IMR-90 (cell line): ENCODE measurements around the gene POLR2J. TPM values are rescaled to one million over a fixed set of nuclear protein-coding genes. Genes with fewer than 3 reads are reported as not detected.
"Not testable (repeated sequence)": the region's sequence is repeated elsewhere in the genome, so short reads cannot be mapped to it uniquely, and the experiment has no call there.

Experiments used
- ATAC-seq: fragments of 200-7000 bp; cut with Tn5 transposase; 2 replicates; pipeline ENCODE4 v1.9.1; 2020; ENCODE audit warnings: low read depth, mild to moderate bottlenecking, moderate library complexity
- BruUV-seq: library from RNA; stranded (reverse); fragments of 400-500 nt; replicated peaks from 2 replicates; lab custom pipeline; 2021; lab: Mats Ljungman, UMichigan
- CTCF ChIA-PET: fragments of 300-600 bp; formaldehyde crosslinking; extraction: SDS; loops from one replicate; lab custom pipeline; 2021; ENCODE audit warnings: antibody characterized with exemption; lab: Yijun Ruan, JAX
- POLR2A ChIA-PET: fragments of 300-600 bp; sonication (Branson Sonifier 250); formaldehyde crosslinking; loops from one replicate; lab custom pipeline; 2022; ENCODE audit warnings: antibody characterized with exemption; ENCODE audit not compliant: unreplicated experiment; lab: Charles Lee
- DNase-seq: peaks from one replicate; pipeline ENCODE4 v3.0.0; 2013
- H2AFZ ChIP-seq: replicated peaks from 2 replicates; pipeline ENCODE3; 2013; ENCODE audit warnings: low read length, mild to moderate bottlenecking; ENCODE audit not compliant: poor library complexity
- H2AK5ac ChIP-seq: 2 replicates; pipeline ENCODE4 v1.6.1; 2013; ENCODE audit warnings: low read depth, low read length, inconsistent platforms
- H2AK9ac ChIP-seq: replicated peaks from 2 replicates; pipeline ENCODE3; 2013; ENCODE audit warnings: mild to moderate bottlenecking, low read depth, low read length, moderate library complexity; ENCODE audit not compliant: poor library complexity
- H2BK120ac ChIP-seq: 2 replicates; pipeline ENCODE4 v1.6.1; 2013; ENCODE audit warnings: low read depth, low read length, inconsistent platforms
- H2BK15ac ChIP-seq: 3 replicates; pipeline ENCODE4 v1.6.1; 2013; ENCODE audit warnings: low read depth, low read length, inconsistent platforms
- H2BK20ac ChIP-seq: 2 replicates; pipeline ENCODE4 v1.6.1; 2013; ENCODE audit warnings: low read depth, mild to moderate bottlenecking, inconsistent platforms, low read length, moderate library complexity
- H2BK5ac ChIP-seq: 2 replicates; pipeline ENCODE4 v1.6.1; 2013; ENCODE audit warnings: mild to moderate bottlenecking, low read depth, low read length, inconsistent platforms; ENCODE audit not compliant: poor library complexity, severe bottlenecking
- H3K14ac ChIP-seq: replicated peaks from 2 replicates; pipeline ENCODE4 v1.6.1; 2013; ENCODE audit warnings: low read depth, low read length, inconsistent platforms
- H3K18ac ChIP-seq: 2 replicates; pipeline ENCODE4 v1.6.1; 2013; ENCODE audit warnings: low read depth, low read length, control low read depth
- H3K23ac ChIP-seq: 2 replicates; pipeline ENCODE4 v1.6.1; 2013; ENCODE audit warnings: low read depth, low read length, inconsistent platforms
- H3K27ac ChIP-seq: 2 replicates; pipeline ENCODE4 v1.5.1; 2013; ENCODE audit warnings: mild to moderate bottlenecking, control low read depth, low read length; ENCODE audit not compliant: insufficient read depth
- H3K27me3 ChIP-seq: 2 replicates; pipeline ENCODE4 v1.6.1; 2013; ENCODE audit warnings: low read length; ENCODE audit not compliant: control insufficient read depth, insufficient read depth
- H3K36me3 ChIP-seq: 2 replicates; pipeline ENCODE4 v1.6.1; 2013; ENCODE audit warnings: low read length, mixed read lengths; ENCODE audit not compliant: control insufficient read depth, insufficient read depth
- H3K4ac ChIP-seq: 2 replicates; pipeline ENCODE4 v1.6.1; 2013; ENCODE audit warnings: low read depth, low read length, inconsistent platforms
- H3K4me1 ChIP-seq: 2 replicates; pipeline ENCODE4 v1.6.1; 2013; ENCODE audit warnings: low read length, mixed read lengths; ENCODE audit not compliant: control insufficient read depth, insufficient read depth
- H3K4me2 ChIP-seq: 2 replicates; pipeline ENCODE4 v1.6.1; 2013; ENCODE audit warnings: low read depth, mild to moderate bottlenecking, control low read depth, low read length, moderate library complexity
- H3K4me3 ChIP-seq: 2 replicates; pipeline ENCODE4 v1.5.1; 2013; ENCODE audit warnings: low read depth, mild to moderate bottlenecking, control low read depth, low read length, moderate library complexity; ENCODE audit not compliant: insufficient read depth
- H3K56ac ChIP-seq: 2 replicates; pipeline ENCODE4 v1.6.1; 2013; ENCODE audit warnings: low read length, inconsistent platforms; ENCODE audit not compliant: insufficient read depth; ENCODE audit errors: extremely low read depth
- H3K79me1 ChIP-seq, 2 experiments: 2 replicates each; pipeline ENCODE4 v1.6.1; 2013; ENCODE audit warnings: low read length in 2 of 2, inconsistent platforms in 1 of 2, low read depth in 1 of 2
- H3K9ac ChIP-seq: 2 replicates; pipeline ENCODE4 v1.6.1; 2013; ENCODE audit warnings: low read depth, low read length, control low read depth
- H3K9me1 ChIP-seq: 2 replicates; pipeline ENCODE4 v1.6.1; 2013; ENCODE audit warnings: low read length, inconsistent platforms; ENCODE audit not compliant: insufficient read depth
- H3K9me3 ChIP-seq: 2 replicates; pipeline ENCODE4 v1.6.1; 2013; ENCODE audit warnings: low read length; ENCODE audit not compliant: control insufficient read depth, insufficient read depth
- H4K20me1 ChIP-seq: 2 replicates; pipeline ENCODE4 v1.6.1; 2013; ENCODE audit warnings: low read length, inconsistent platforms; ENCODE audit not compliant: insufficient read depth
- H4K5ac ChIP-seq: 2 replicates; pipeline ENCODE4 v1.6.1; 2013; ENCODE audit warnings: mild to moderate bottlenecking, low read depth, low read length, control low read depth
- H4K8ac ChIP-seq, 2 experiments: 2 replicates each; pipeline ENCODE4 v1.6.1; 2013; ENCODE audit warnings: low read depth in 2 of 2, low read length in 2 of 2, control low read depth in 1 of 2, inconsistent platforms in 1 of 2
- H4K91ac ChIP-seq: 2 replicates; pipeline ENCODE4 v1.6.1; 2013; ENCODE audit warnings: low read depth, low read length, inconsistent platforms; ENCODE audit not compliant: insufficient read depth
- WGBS, 2 experiments: methylation state at CpG; one replicate each; pipeline versions ENCODE4 v1.1.5 to v1.1.7; 2013; ENCODE audit warnings: missing lambda C conversion rate in 2 of 2; ENCODE audit not compliant: insufficient read length in 1 of 2; ENCODE audit errors: extremely low coverage in 2 of 2; 5-methylcytosine and 5-hydroxymethylcytosine counted together
- dilution Hi-C: fragments of 300-500 bp; cut with HindIII; formaldehyde crosslinking; loops from one replicate; pipeline ENCODE4 v1.14.3; 2018; ENCODE audit warnings: low sequenced_read_pairs; ENCODE audit not compliant: unreplicated experiment
- in situ Hi-C: fragments of 300-500 bp; cut with MboI; formaldehyde crosslinking; loops from 3 replicates; pipeline ENCODE4 v1.14.3; 2019; ENCODE audit warnings: low sequenced_read_pairs, inconsistent platforms, mixed read lengths
- intact Hi-C: fragments of 100-400 bp; cut with micrococcal nuclease; formaldehyde crosslinking; loops from 2 replicates; pipeline ENCODE4 v1.10.0; 2022
- polyA plus RNA-seq, 3 experiments: library from polyadenylated mRNA; depleted of rRNA; stranded (reverse); fragments of >200 nt; gene quantifications; 2 replicates each; pipeline ENCODE4 v1.2.3, GENCODE V29; 2012; ENCODE audit warnings: low replicate concordance in 1 of 3
- total RNA-seq: library from RNA; depleted of rRNA; stranded (reverse); fragments of >200 nt; gene quantifications from 2 replicates; pipeline ENCODE4 v1.2.3, GENCODE V29; 2012

Gene POLR2J
- total and polyA plus RNA-seq, 2 of the 4 experiments (the other 2 are of a cell fraction): 20.8 to 92.6 TPM

DNA sequence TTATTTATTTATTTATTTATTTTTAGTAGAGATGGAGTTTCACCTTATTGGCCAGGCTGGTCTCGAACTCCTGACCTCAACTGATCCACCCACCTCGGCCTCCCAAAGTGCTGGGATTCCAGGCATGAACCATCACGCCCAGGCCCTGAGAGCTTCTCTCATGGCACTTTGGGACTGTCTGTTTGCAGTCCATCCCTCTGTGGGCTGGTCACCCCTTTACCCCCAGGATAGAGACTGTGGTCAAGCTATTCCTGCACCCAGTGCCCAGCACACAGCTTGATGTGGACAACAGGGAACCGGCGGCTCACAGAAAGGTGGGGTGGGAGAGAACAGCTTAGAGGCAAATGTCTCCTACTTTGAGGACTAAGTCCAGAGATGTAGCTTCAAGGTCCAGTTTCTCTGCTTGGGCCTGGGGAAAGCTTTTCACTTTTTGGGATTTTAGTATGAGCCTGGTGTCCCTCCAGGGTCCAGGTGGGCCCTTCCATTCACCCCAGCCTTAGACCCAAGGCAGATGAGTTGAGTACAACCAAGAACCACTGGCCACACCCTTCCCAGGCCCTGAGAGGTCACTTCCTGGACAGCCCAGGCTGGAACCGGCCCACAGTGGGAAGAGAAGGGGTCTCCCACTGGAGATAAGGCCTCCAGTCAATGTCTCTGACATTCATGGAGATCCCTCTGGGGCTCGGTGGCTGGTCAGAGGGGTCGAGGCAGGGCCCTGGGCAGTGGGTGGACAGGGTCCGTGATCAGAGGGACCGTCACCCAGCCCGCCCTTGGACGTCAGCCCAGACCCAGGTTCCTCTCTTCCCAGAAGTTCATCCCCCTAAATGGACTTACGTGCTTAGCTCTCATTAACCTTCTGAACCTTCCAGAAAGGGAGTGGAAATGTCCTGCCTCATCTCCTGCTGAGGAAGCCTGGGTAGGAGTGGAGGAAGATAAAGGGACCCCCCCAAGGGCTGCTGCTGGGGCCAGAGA lies 49.4 kb upstream of the POLR2J start:
- H4K91ac ChIP-seq, H2BK5ac ChIP-seq, H4K20me1 ChIP-seq, intact Hi-C loops, H2AFZ ChIP-seq, H3K56ac ChIP-seq, H3K4me2 ChIP-seq, POLR2A ChIA-PET, dilution Hi-C loops, H3K9me1 ChIP-seq, in situ Hi-C loops, H3K27ac ChIP-seq, CTCF ChIA-PET, ATAC-seq, H3K14ac ChIP-seq, H3K4ac ChIP-seq, BruUV-seq, H3K4me1 ChIP-seq, DNase-seq, H3K23ac ChIP-seq, H2AK9ac ChIP-seq, H3K4me3 ChIP-seq, H2AK5ac ChIP-seq, H2BK120ac ChIP-seq, H4K5ac ChIP-seq, H3K9me3 ChIP-seq, H3K18ac ChIP-seq, H3K79me1 ChIP-seq, H2BK15ac ChIP-seq, H3K27me3 ChIP-seq, H4K8ac ChIP-seq, H3K9ac ChIP-seq, H2BK20ac ChIP-seq, H3K36me3 ChIP-seq: not testable (repeated sequence)
- no CpG with 5 or more reads among the region's 13 CpGs for WGBS, 2 experiments

DNA sequence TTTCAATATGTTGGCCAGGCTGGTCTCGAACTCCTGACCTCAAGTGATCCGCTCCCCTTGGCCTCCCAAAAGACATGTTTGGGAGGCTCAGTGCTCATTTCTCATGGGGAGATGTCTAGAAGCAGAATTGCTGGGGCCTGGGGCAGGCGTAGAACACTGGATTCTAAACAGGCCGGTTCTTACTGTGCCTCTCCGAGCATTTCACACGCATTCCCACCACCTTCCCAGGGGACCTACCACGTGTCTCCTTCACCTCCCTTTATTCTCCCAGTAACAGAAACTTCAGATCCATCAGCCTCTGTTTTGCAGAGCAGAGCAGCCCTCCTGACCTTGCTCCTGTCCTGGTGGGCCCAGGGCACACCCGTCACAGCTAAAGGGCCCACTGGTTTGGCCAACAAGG lies 48.5 kb upstream of the POLR2J start:
- dilution Hi-C loops, in situ Hi-C loops, CTCF ChIA-PET, H3K79me1 ChIP-seq, H3K23ac ChIP-seq, H4K8ac ChIP-seq, DNase-seq, H2BK120ac ChIP-seq, H4K20me1 ChIP-seq, H3K36me3 ChIP-seq, H3K4ac ChIP-seq, H3K9ac ChIP-seq, intact Hi-C loops, H3K4me3 ChIP-seq, H2AFZ ChIP-seq, H2BK15ac ChIP-seq, H2AK5ac ChIP-seq, H3K4me2 ChIP-seq, H3K9me3 ChIP-seq, H3K56ac ChIP-seq, H2BK20ac ChIP-seq, H3K9me1 ChIP-seq, H3K18ac ChIP-seq, H4K91ac ChIP-seq, H2AK9ac ChIP-seq, H3K27ac ChIP-seq, POLR2A ChIA-PET, H4K5ac ChIP-seq, H3K14ac ChIP-seq, H3K4me1 ChIP-seq, H2BK5ac ChIP-seq, BruUV-seq, H3K27me3 ChIP-seq: not testable (repeated sequence)
- ATAC-seq: peak; percentile 4; the same call in 1 of the 2 replicates
- no CpG with 5 or more reads among the region's 8 CpGs for WGBS, 2 experiments
